RKO (cell line): ENCODE measurements around the gene FAM83G.
A peak's percentile ranks its signal among the peaks of the same experiment; 100 is the strongest.

Source experiments
- DNase-seq: peaks from one replicate; pipeline ENCODE4 v3.0.0-alpha.2; 2016; ENCODE audit warnings: low spot score

The FAM83G gene

GRCh38 chr17:18987230-18987610 lies 17.3 kb downstream of the FAM83G start:
- no peak for DNase-seq

- DNase-seq = no peak
Observed at GRCh38 chr17:18986541-18987229, 17.9 kb downstream of the FAM83G start.

GRCh38 chr17:18985475-18985874 lies 19.1 kb downstream of the FAM83G start:
- DNase-seq = no peak

GRCh38 chr17:18984273-18985114 lies 20.1 kb downstream of the FAM83G start:
- DNase-seq = no peak

- peak; percentile 79 for DNase-seq
Observed at GRCh38 chr17:18981642-18982424, 22.7 kb downstream of the FAM83G start.

- DNase-seq = no peak
Observed at GRCh38 chr17:18981335-18981641, 23.3 kb downstream of the FAM83G start.

- peak; percentile 44 for DNase-seq
Observed at GRCh38 chr17:18980682-18981334, 23.8 kb downstream of the FAM83G start.

GRCh38 chr17:18978655-18979054 lies 25.9 kb downstream of the FAM83G start:
- DNase-seq = no peak

- DNase-seq = no peak
Observed at GRCh38 chr17:18978050-18978449, 26.5 kb downstream of the FAM83G start.

- DNase-seq = no peak
Observed at GRCh38 chr17:18977646-18978045, 26.9 kb downstream of the FAM83G start.

GRCh38 chr17:18977021-18977420 lies 27.5 kb downstream of the FAM83G start:
- no peak for DNase-seq

GRCh38 chr17:18976201-18976600 lies 28.4 kb downstream of the FAM83G start:
- no peak for DNase-seq

GRCh38 chr17:18975597-18975996 lies 29.0 kb downstream of the FAM83G start:
- DNase-seq = no peak

GRCh38 chr17:18974407-18975149 lies 30.0 kb downstream of the FAM83G start:
- no peak for DNase-seq

GRCh38 chr17:18971801-18972200 lies 32.8 kb downstream of the FAM83G start:
- no peak for DNase-seq

GRCh38 chr17:18970582-18971480 lies 33.7 kb downstream of the FAM83G start:
- no peak for DNase-seq

- DNase-seq = no peak
Observed at GRCh38 chr17:18968945-18969887, 35.3 kb downstream of the FAM83G start.

- DNase-seq = no peak
Observed at GRCh38 chr17:18968345-18968744, 36.2 kb downstream of the FAM83G start.

GRCh38 chr17:18967916-18968315 lies 36.6 kb downstream of the FAM83G start:
- no peak for DNase-seq
